K562 (cell line): ENCODE data around the gene C2orf92. TPM values are rescaled to one million over a fixed set of nuclear protein-coding genes. Genes with fewer than 3 reads are reported as not detected.

Experiments
- AFF4 ChIP-seq: sonication (generic); formaldehyde crosslinking; IDR thresholded peaks from 2 replicates; pipeline ENCODE4 v1.8.0; 2023; ENCODE audit warnings: mild to moderate bottlenecking, missing genetic modification reagents
- ATF1 ChIP-seq, 2 experiments: fragments of 450-650 bp in 1 of 2; IDR thresholded peaks; 2 replicates each; pipeline ENCODE4 v1.6.1; 2016; ENCODE audit warnings: missing compliant biosample characterization in 1 of 2, missing genetic modification characterization in 1 of 2
- BRD4 ChIP-seq: fragments of 200-600 bp; sonication (generic); IDR thresholded peaks from 2 replicates; pipeline ENCODE4 v1.6.1; 2017; ENCODE audit warnings: inconsistent platforms
- CREM ChIP-seq: IDR thresholded peaks from 2 replicates; pipeline ENCODE4 v1.6.1; 2014; ENCODE audit warnings: antibody characterized with exemption, low read depth
- ETS1 ChIP-seq: conservative IDR thresholded peaks from 2 replicates; pipeline ENCODE4 v1.6.1; 2011; ENCODE audit warnings: low read depth, mild to moderate bottlenecking, low read length; ENCODE audit not compliant: control insufficient read depth
- FOSL1 ChIP-seq: fragments of 200-800 bp; sonication (Bioruptor generic); conservative IDR thresholded peaks from 2 replicates; pipeline ENCODE4 v1.6.1; 2016; ENCODE audit warnings: missing genetic modification characterization, missing compliant biosample characterization
- JUN ChIP-seq, 2 experiments: sonication (generic) in 1 of 2; formaldehyde crosslinking in 1 of 2; IDR thresholded peaks; 2 replicates each; pipeline versions ENCODE4 v1.6.1 to v1.8.0; 2012 to 2022; ENCODE audit warnings: borderline replicate concordance in 2 of 2, mild to moderate bottlenecking in 2 of 2, improper control_type of control experiment in 1 of 2, low read depth in 1 of 2, low read length in 1 of 2, missing genetic modification reagents in 1 of 2
- MAFG ChIP-seq: fragments of 450-650 bp; conservative IDR thresholded peaks from 2 replicates; pipeline ENCODE4 v1.6.1; 2016; ENCODE audit warnings: missing genetic modification characterization, missing compliant biosample characterization
- MLLT1 ChIP-seq, 2 experiments: fragments of 450-650 bp; IDR thresholded peaks; 2 replicates each; pipeline ENCODE4 v1.6.1; 2016
- SAP30 ChIP-seq: fragments of 200-600 bp; sonication (generic); IDR thresholded peaks from 2 replicates; pipeline ENCODE4 v1.6.1; 2012; ENCODE audit warnings: borderline replicate concordance, low read depth, mild to moderate bottlenecking, moderate library complexity, low read length, control low read depth, inconsistent platforms; ENCODE audit not compliant: insufficient read depth, poor library complexity, severe bottlenecking
- TCF3 ChIP-seq: sonication (generic); formaldehyde crosslinking; IDR thresholded peaks from 2 replicates; pipeline ENCODE4 v1.4.0; 2020; ENCODE audit warnings: mild to moderate bottlenecking, missing genetic modification reagents
- THAP7 ChIP-seq: fragments of 250-450 bp; sonication (Bioruptor Pico); IDR thresholded peaks from 2 replicates; pipeline ENCODE4 v1.5.0; 2021
- THRA ChIP-seq: fragments of 450-650 bp; IDR thresholded peaks from 2 replicates; pipeline ENCODE4 v1.6.1; 2017; ENCODE audit warnings: mild to moderate bottlenecking, moderate library complexity
- YY1 ChIP-seq, 3 experiments: IDR thresholded peaks; 2 replicates each; pipeline ENCODE4 v1.6.1; 2011; ENCODE audit warnings: low read length in 2 of 3, mild to moderate bottlenecking in 2 of 3, moderate library complexity in 2 of 3, borderline replicate concordance in 1 of 3, control low read depth in 1 of 3, low read depth in 1 of 3; ENCODE audit not compliant: insufficient read depth in 3 of 3, insufficient replicate concordance in 2 of 3, control insufficient read depth in 1 of 3, insufficient read length in 1 of 3; ENCODE audit errors: extremely low read depth in 1 of 3
- ZNF217 ChIP-seq: sonication (generic); formaldehyde crosslinking; IDR thresholded peaks from 2 replicates; pipeline ENCODE4 v1.8.0; 2022; ENCODE audit warnings: mild to moderate bottlenecking, missing genetic modification reagents
- ZNF444 ChIP-seq: fragments of 250-450 bp; sonication (Bioruptor Pico); IDR thresholded peaks from 2 replicates; pipeline ENCODE4 v1.4.0; 2020; ENCODE audit warnings: mild to moderate bottlenecking, moderate library complexity
- polyA plus RNA-seq, 8 experiments: library from polyadenylated mRNA; depleted of rRNA in 4 of 8; stranded (reverse) in 5 of 8; unstranded in 3 of 8; fragments of >200 nt; fragmentation: Nextera tagmentation in 2 of 8; fragmentation: Illumina TruSeq in 1 of 8; extraction: Ambion mirVana in 2 of 8; extraction: Trizol in 1 of 8; gene quantifications; 2 replicates each; pipeline versions ENCODE4 v1.2.1 to v1.2.3, GENCODE V29; 2011 to 2014; ENCODE audit warnings: inconsistent platforms in 1 of 8, missing spikeins in 1 of 8
- total RNA-seq, 7 experiments: library from RNA; depleted of rRNA in 6 of 7; stranded (reverse); fragments of >200 nt in 6 of 7; fragmentation: Illumina TruSeq in 2 of 7; extraction: Trizol in 2 of 7; gene quantifications; 2 replicates each; pipeline versions ENCODE4 v1.2.1 to v1.2.3, GENCODE V29; 2011 to 2021; ENCODE audit warnings: low replicate concordance in 1 of 7

The C2orf92 gene
- total and polyA plus RNA-seq, 9 of the 15 experiments (the other 6 are each of a cell fraction or from before 2014, with no cell fraction given) = 0.65 to 6.8 (median 3.6) TPM

- peak; percentile 76; the same call in 1 of the 2 replicates for TF ChIP-seq JUN (IDR thresholded peaks at IDR 0.05; ENCODE audit: borderline replicate concordance, low read depth, low read length)
- no peak for TF ChIP-seq JUN (CRISPR knock-in tag; IDR thresholded peaks at IDR 0.05; ENCODE audit: borderline replicate concordance)
- no peak for TF ChIP-seq THAP7 (CRISPR knock-in tag)
- no peak for TF ChIP-seq ZNF444 (CRISPR knock-in tag)
- 0 out of 4 replicates have a peak, but pooled peaks of 1 of the 2 experiments have one; percentile 21 for TF ChIP-seq MLLT1 (IDR thresholded peaks at IDR 0.05)
- TF ChIP-seq FOSL1 (tag) = peak; percentile 88
- 0 out of 2 replicates have a peak, but pooled peaks have one; percentile 5 for TF ChIP-seq TCF3 (CRISPR knock-in tag)
- peak; percentile 20 for TF ChIP-seq CREM
- TF ChIP-seq YY1 (IDR thresholded peaks at IDR 0.05; ENCODE audit: borderline replicate concordance in 1 of 3, control insufficient read depth in 1 of 3, extremely low read depth in 1 of 3, insufficient read depth in 3 of 3, insufficient read length in 1 of 3, insufficient replicate concordance in 2 of 3, low read depth in 1 of 3, low read length in 2 of 3) = peak in 1 of 3 experiments; percentile 4
- TF ChIP-seq ATF1 (CRISPR knock-in tag; IDR thresholded peaks at IDR 0.05) = no peak
- peak; percentile 30; the same call in 1 of the 2 replicates for TF ChIP-seq ATF1 (tag; IDR thresholded peaks at IDR 0.05)
- TF ChIP-seq SAP30 = no peak
- no peak for TF ChIP-seq THRA
- TF ChIP-seq ZNF217 = no peak
- 0 out of 2 replicates have a peak, but pooled peaks have one; percentile 47 for TF ChIP-seq AFF4
- TF ChIP-seq ETS1 = 0 out of 2 replicates have a peak, but pooled peaks have one; percentile 61
- no peak for TF ChIP-seq MAFG (tag)
- 0 out of 2 replicates have a peak, but pooled peaks have one; percentile 43 for TF ChIP-seq BRD4
Measured at GRCh38 chr2:97662895-97663625, 6.5 kb upstream of the C2orf92 start (continued).
